ENCODE data around the gene HABP4. TPM values are rescaled to one million over a fixed set of nuclear protein-coding genes. Genes with fewer than 3 reads are reported as not detected.
"Not testable (repeated sequence)": the region's sequence is repeated elsewhere in the genome, so short reads cannot be mapped to it uniquely, and the experiment has no call there.

Gene HABP4
- total RNA-seq, 2 donors from 2014 or later = 2.8 to 4.4 TPM

DNA sequence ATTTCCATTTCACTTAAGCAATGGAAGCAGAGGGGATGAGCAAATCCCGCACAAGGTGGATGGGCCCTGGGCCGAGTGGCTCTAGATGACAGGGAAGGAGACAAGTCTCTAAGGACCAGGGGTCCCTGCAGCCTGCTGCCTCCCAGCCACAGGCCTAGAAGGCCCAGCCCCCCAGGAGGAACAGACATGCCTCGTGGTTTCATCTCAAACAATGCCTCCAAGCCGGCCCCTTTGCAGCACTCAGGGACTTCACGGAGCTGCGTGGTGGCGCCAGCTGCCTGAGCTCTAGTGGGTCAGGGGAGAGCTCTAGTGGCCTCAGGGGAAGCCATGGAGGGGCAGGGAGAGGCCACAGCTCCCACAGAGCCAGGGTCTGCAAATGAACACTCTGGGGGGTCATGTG is 48.8 kb downstream of the HABP4 start:
- H3K36me3 ChIP-seq = no peaks in the 10 kb centered on the region
- no peak overlapping the region for H3K27ac ChIP-seq
- TF ChIP-seq, protein P1, sequence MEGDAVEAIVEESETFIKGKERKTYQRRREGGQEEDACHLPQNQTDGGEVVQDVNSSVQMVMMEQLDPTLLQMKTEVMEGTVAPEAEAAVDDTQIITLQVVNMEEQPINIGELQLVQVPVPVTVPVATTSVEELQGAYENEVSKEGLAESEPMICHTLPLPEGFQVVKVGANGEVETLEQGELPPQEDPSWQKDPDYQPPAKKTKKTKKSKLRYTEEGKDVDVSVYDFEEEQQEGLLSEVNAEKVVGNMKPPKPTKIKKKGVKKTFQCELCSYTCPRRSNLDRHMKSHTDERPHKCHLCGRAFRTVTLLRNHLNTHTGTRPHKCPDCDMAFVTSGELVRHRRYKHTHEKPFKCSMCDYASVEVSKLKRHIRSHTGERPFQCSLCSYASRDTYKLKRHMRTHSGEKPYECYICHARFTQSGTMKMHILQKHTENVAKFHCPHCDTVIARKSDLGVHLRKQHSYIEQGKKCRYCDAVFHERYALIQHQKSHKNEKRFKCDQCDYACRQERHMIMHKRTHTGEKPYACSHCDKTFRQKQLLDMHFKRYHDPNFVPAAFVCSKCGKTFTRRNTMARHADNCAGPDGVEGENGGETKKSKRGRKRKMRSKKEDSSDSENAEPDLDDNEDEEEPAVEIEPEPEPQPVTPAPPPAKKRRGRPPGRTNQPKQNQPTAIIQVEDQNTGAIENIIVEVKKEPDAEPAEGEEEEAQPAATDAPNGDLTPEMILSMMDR (IDR thresholded peaks at IDR 0.05) = no peak
- intact Hi-C loops (cut with DNase I) = no loop called here
- H3K9me3 ChIP-seq = no peaks in the 10 kb centered on the region
- no peak overlapping the region for H3K4me3 ChIP-seq
- H3K9ac ChIP-seq (ENCODE audit: low read depth in 2 of 2, low read length in 2 of 2) = no peak overlapping the region
- H3K27me3 ChIP-seq = no peaks in the 10 kb centered on the region
- DNase-seq = no peak
- no peaks in the 10 kb centered on the region for H3K4me1 ChIP-seq

- no peaks in the 10 kb centered on the region for H3K4me1 ChIP-seq
- no peak overlapping the region for H3K9ac ChIP-seq (ENCODE audit: low read depth in 2 of 2, low read length in 2 of 2)
- intact Hi-C loops (cut with DNase I) = no loop called here
- H3K27ac ChIP-seq = no peak overlapping the region
- no peaks in the 10 kb centered on the region for H3K9me3 ChIP-seq
- DNase-seq = no peak
- no peaks in the 10 kb centered on the region for H3K27me3 ChIP-seq
- H3K4me3 ChIP-seq = no peak overlapping the region
- no peaks in the 10 kb centered on the region for H3K36me3 ChIP-seq
- TF ChIP-seq, protein P1 (IDR thresholded peaks at IDR 0.05) = no peak
These were observed 49.3 kb downstream of the HABP4 start for GRCh38 chr9:96499257-96499656.

DNA sequence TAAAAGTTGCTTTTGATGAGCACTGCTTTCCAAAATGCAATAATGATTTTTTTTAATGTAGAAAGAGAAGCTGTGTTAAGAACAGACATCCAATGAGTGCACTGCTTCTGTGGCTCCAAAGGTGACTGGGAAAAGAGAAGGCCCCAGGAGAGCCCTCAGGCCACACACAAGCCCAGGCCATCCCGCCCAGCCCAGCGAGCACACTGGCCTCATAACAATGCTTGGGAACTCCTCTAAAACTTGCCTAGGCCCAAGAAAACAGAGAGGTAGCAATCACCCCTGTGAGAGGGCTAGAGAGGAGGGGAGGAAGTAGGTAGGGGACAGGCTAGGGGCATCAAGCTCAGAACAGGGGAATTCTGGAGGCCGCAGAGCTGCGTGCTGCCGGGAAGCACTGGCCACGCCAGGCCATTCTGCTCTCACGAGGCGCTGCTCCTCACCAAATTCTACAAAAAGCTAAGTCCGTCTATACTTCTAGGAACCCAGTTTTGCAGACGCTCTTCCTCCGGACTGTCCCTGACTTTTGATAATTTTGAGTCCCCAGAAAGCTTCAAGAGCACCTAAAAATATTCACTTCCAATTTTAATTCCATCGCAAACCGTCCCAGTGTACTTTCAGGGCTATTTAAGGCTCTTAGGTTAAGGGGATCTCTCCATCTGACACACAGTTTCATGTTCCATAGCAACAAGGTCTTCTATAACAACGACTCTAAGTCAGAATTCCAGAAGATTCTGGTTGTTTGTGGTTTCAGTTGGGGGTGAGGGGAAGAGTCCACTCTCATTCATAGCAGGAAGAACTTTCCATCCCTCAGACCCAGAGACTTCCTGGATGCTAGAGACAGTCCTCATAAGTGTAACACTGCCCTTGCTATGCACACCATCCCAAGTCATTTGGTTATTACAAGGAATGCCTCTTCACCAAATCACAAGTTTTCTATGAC is 51.0 kb downstream of the HABP4 start:
- no peaks in the 10 kb centered on the region for H3K27me3 ChIP-seq
- no peaks in the 10 kb centered on the region for H3K4me1 ChIP-seq
- TF ChIP-seq, protein P1 (IDR thresholded peaks at IDR 0.05) = no peak
- no peak overlapping the region for H3K9ac ChIP-seq (ENCODE audit: low read depth in 2 of 2, low read length in 2 of 2)
- H3K36me3 ChIP-seq = no peaks in the 10 kb centered on the region
- intact Hi-C loops (cut with DNase I) = no loop called here
- no peak overlapping the region for H3K4me3 ChIP-seq
- no peaks in the 10 kb centered on the region for H3K9me3 ChIP-seq
- no peak for DNase-seq
- no peak overlapping the region for H3K27ac ChIP-seq

DNA sequence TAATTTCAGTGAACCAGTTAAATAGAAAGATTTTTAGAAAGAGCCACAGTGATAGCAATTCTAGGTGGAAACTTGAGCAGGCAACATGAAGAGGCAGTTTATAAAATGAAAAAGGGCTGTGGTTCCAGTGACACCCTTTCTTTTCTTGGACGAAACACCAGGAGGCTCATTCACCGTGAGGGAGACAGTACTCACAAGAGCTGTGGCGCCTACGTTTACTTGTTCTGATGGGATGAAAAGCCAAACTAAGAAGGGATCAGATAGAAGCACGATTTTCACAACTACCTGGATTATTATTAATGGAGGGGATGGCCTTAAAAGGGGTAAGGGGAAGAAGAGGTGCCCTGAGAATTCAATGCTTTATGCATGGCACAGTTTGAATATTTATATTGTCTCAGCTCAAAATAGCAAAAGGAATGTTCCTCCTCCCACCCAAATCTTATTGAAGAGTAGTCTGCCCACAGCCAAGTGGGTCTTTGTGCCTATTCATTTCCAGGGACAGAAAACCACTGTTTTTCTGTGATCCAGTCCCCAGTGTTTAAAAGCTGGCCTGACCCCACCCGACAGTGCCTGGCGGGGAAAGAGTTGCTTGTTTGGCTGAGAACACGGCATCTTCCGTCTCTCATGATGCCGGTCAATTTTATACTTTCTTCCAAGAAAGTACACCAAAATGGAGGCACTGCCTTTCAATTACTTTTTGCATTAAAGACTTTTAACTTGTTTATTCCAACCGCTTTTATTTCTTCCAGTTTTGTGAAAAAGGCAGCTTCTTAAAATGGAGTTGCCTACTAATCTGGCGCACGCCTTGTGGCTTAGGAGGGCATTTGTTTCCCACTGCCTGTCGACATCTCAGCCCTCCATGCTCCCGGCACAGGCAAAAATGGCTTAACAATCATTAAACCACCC is 51.9 kb downstream of the HABP4 start:
- TF ChIP-seq, protein P1 (IDR thresholded peaks at IDR 0.05) = no peak
- H3K36me3 ChIP-seq = no peaks in the 10 kb centered on the region
- no peaks in the 10 kb centered on the region for H3K27me3 ChIP-seq
- no peak overlapping the region for H3K9ac ChIP-seq (ENCODE audit: low read depth in 2 of 2, low read length in 2 of 2)
- DNase-seq = no peak
- H3K4me3 ChIP-seq = no peak overlapping the region
- no peaks in the 10 kb centered on the region for H3K4me1 ChIP-seq
- H3K9me3 ChIP-seq = no peaks in the 10 kb centered on the region
- intact Hi-C loops (cut with DNase I) = no loop called here
- H3K27ac ChIP-seq = no peak overlapping the region

DNA sequence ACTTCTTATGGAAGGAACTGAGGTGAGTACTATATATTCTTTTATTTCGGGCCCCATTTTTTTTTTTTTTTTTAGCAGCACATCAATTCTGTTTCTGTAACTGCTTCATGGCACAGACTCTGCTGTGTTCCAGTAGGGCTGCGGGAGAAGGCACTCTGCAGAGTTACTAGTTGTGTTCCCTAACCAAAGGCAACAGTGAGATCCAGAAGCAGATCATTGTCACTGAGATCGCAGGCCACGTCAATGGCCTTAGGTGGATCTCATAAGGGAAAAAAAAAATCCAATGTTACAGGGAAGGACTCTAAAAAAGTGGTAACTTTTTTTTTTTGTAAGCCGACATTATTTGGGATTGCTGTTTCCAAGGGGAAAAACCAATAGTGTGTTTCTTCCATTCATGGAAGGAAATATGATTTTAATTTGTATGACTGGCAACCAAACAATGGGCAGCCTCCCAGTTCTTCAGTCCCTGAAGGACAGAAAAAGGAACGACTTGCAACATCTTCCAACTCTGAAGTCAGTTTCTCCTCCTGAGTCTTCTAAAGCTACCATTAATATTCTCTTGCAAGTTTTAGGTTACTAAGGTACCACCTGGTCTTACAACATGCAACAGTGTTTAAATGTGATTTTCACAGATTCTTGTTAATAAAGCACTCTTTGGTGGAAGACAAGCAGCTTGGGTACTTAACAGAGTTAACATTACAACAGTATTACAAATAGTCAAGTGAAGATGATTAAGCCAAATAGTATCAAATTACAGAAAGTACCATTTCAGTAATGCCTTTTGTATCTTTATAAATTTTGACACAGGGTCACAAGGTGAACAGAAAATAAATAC is 52.8 kb downstream of the HABP4 start:
- H3K9ac ChIP-seq (ENCODE audit: low read depth in 2 of 2, low read length in 2 of 2) = no peak overlapping the region
- H3K36me3 ChIP-seq = no peaks in the 10 kb centered on the region
- no peak for DNase-seq
- H3K9me3 ChIP-seq = no peaks in the 10 kb centered on the region
- TF ChIP-seq, protein P1 (IDR thresholded peaks at IDR 0.05) = no peak
- H3K27me3 ChIP-seq = no peaks in the 10 kb centered on the region
- H3K4me1 ChIP-seq = no peaks in the 10 kb centered on the region
- H3K4me3 ChIP-seq = no peak overlapping the region
- no peak overlapping the region for H3K27ac ChIP-seq
- intact Hi-C loops (cut with DNase I) = no loop called here

- DNase-seq; H3K27ac ChIP-seq; H3K4me1 ChIP-seq; H3K9ac ChIP-seq (ENCODE audit: low read depth in 2 of 2, low read length in 2 of 2); H3K9me3 ChIP-seq; H3K36me3 ChIP-seq; H3K27me3 ChIP-seq; intact Hi-C loops (cut with DNase I); H3K4me3 ChIP-seq: not testable (repeated sequence)
These were observed 53.4 kb downstream of the HABP4 start for GRCh38 chr9:96503374-96503748.

Data from colonic mucosa (tissue), 4 donors.